ENCODE measurements around the gene FYB1.

Gene FYB1

DNA sequence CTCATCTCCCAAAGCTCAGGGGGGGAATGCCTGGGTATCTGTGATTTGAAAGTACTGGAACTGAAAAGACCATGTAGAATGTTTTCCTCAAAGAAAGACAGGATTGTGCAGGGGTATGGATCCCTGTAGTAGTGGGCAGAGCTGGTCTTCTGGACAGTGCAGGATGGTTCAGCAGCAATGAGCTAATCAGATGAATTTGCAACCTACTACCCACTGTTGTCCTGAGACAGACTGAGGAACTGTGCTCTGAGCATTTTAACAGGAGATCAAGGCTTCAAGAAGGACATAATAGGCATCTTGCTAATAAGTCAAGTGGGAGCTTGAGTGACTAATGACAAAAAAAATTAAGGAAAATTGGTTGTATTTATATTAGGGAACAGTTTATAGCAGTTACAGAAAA, 61.7 kb downstream of the FYB1 start:
- DNase-seq = no peak

DNA sequence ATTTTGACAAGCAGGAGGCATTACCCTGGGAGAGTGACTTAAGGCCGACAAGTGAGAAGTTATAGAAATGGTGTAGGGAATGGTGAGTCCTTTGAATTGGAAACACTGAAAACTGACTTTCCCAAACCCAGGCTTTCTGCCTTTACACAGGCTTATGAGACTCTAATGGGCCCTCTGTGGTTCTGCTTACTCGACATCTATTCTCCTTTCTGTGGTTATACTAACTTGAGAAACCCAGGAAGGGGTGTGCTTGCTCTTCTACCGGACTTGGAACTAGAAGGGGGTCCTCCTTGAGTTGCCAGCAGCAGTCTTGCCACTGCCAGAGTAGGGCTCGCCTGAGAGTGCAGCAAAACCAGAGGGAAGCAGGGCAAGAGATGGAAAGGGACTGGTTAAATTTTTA, 63.3 kb downstream of the FYB1 start:
- no peak for DNase-seq

DNA sequence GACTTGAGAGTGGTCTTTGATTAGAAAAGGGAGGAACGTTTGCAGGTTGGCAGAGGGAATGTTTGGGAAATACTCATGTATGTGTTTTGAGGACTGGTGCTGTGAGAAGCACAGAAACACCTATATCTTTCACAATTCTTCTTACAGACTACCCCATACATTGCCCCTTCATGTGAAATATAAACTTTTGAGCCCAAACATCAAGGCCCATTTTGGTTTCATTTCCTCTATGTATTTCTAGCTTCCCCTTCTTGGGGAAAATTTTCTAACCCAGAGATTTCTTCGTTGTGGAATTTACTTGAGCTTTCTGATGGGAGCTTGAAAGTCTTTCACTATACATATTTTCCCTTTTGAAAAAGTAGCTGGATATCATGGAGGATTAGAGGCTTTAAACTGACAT, 67.6 kb downstream of the FYB1 start:
- DNase-seq = no peak

DNA sequence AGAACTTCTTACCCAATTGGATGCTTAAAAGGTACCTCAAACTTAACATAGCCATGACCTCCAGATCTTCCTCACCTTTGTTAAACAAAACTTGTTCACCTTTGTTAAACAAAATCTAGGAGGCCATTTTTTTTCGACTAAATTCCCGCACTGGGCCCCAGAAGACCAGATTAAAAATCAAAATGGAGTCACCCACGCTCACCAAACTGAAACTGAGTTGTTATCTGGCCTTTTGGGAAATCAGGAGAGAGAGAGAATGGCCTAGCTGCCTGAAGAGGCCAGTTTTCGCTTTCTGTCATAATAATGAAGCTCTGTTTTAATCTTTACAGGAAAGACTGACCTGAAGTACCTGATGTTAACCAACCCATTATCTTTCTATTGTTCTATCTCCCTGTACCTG, 69.4 kb downstream of the FYB1 start:
- DNase-seq = no peak

DNA sequence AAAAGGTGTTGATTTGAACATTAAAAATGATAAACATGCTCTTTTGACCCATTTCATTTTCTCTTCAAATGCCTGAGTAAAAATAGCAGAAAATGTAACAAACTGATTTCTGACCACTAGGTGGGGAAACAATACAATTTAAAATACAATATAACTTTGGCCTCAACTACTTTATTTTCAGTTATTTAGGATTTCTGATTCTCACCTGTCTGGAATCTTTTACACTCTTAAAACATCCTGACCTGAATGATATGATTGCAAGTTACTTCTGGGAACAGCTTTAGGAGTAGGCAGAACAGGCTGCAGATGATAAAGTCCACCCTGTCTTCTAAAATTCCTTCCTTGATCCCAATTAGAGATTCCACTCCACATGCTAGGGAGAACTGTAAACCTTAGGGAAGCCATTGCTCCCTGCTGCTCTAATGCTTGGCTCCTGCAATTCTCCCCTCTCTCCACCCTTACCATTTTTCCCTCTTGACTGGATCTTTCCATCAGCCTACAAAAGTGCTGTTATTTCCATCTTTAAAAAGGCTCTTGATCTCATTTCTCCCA, 70.3 kb downstream of the FYB1 start:
- DNase-seq = peak; percentile 73

DNA sequence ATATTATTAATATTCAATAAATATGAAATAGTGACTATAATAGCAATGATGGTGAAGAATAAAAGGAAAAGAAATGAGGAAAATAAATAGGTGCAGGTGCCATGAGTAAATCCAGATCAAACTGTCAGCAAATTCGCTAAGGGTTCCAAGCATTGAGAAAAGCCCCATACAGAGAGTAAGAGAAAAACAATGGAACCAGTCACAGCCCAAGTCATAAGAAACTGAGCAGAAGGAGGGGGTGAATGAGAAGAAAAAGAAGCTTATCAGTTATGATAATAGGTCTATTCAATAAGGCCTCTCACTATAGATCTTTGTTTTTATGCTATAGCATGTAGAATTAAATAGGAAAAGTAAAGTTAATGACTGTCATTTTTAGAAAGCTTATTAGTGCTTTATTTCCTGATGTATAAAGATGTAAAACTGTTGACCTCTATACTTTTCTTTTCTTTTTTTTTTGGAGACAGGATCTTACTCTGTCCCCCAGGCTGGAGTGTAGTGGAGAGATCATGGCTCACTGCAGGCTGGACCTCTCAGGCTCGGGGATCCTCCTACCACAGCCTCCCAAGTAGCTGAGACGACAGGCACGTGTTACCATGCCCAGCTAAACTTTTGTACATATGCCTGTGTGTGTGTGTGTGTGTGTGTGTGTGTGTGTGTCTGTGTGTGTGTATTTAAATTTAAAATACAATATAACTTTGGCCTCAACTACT, 72.4 kb downstream of the FYB1 start:
- DNase-seq = no peak

DNA sequence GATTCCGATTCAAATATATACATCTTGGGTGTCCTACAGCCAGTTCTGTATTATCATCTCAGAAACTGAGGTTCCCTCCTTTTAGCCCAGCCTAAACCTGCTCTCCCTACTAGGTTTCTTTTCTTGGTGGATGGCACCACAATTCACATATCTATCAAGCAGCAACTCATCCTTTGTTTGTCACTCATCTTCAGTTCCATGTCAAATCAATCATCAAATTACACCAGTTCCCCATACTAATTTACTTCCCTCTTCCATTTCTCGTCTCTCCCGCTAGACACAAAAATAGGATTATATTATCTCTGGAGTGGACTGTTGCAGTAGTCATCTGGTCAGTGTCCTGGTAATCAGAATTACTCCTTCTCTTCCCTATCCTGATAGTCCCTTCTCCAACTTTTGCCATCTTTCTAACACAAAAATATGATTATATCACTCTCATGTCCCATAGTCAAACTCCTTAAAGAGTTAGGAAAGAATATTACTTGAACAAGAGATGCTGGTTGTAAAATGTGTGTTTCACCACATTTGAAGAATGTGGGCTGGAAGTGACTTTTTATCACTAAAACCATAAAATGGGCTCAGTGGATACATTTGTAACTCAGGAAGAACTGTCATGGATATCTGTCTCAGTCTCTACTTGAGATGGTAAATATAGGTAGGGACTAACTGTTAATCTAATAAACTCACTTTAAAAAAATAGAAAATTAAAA, 76.1 kb downstream of the FYB1 start:
- no peak for DNase-seq

DNA sequence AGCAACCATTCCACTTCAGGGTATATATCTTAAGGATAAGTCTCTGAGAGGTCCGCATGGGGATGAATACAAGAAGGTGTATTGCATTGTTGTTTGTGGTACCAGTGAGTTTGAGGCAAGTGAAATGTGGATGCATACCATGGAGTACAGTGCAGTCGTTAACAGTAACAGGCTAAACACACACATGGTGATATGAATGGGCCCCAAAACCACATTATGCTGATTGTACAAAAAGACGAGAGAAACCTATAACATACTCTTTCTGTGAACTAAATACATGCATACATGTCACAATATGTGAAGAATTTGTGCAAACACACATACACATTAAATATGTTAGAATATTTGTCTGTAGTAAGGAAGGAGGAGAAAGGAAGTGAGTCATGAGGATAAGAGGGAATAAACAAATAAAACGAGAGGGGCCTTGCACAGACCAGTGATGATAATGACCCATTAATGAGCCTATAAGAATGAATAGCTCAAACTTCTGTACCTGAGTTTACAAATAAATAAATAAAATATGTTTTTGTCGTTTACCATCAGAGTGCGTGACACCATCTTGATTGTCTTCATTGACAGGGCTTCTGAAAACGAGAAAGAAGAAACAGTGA, 78.7 kb downstream of the FYB1 start:
- DNase-seq = no peak

DNA sequence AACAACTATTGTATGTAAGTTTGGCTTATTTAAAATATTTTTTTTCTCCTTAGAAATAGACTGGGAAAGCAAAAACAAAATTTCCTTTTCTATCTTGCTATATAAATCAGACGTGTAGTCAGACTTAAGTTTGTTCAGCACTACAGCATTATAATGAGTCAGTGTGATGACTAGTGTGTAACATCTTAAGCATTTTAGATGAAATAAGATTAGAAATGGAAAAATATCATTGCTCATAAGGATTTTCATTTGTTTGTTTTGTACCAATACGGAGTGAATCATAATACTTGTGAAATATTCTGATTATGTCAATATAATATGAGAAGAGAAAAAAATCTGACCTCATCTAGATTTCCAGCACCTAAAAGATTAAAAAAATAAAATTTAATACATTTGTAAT, 80.5 kb downstream of the FYB1 start:
- DNase-seq = no peak

DNA sequence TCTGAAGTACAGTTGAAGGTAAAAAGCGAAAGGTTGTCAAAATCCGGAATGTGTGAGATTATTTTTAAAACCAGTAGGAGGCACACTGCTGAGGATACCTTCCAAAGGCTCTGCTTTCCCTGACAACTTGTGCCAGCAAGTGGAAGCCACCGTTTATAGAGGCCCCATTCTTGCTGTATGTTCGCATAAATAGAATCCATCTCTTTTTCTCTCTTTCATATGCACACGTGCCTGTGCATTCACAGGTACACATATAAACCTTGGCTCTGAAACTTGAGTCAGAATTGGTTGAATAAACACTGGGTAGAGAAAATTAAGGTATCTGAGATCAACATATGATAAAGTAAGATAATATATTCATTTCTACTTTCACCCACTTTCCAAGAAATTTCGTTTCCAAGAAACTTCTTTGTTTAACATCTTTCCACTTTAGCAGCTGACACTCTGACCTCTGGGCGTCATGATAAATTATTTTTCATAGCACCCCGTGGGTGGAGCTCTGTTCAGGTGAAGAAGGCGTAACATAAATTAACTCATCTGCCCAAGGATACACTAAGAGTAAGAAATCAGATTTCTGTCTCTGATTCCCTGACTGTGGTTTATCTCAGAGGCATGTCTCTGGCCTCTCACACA, 81.4 kb downstream of the FYB1 start:
- no peak for DNase-seq

DNA sequence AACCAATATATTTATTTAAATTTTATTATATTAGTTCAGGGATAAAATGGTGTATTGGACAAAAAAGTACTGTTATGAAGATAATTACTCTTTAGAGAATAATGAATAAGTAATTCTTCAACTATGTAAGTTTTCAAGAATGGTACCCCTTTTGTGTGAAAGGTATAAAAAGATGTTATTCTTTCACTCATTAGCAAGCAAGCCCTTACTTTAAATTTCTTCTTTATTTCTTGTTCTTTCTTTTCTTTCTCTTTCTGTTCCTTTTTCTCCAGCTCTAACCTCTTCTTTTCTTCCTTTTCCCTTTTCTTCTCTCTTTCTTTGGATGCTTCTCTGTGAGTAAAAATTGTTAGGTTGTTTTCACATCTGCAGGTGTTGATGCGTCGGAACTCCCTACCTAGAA, 82.0 kb downstream of the FYB1 start:
- no peak for DNase-seq

DNA sequence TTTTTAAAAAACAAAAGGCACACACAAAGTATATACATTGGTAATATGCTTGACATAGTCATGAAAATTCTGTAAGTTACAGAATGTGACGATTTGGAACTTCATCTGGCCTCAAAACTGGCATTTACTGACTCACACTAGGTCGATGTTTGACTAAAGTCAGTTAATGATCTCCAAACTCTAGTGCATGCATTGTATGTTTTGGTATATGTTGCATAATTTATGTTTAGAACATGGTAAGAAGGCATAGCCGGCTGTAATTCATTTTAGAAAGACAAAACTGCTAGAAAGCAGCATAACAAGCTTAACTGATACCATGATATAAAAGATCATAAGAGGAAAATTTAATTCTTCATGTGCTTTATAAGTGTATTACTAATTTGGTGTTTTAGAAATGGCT, 86.6 kb downstream of the FYB1 start:
- DNase-seq = no peak

DNA sequence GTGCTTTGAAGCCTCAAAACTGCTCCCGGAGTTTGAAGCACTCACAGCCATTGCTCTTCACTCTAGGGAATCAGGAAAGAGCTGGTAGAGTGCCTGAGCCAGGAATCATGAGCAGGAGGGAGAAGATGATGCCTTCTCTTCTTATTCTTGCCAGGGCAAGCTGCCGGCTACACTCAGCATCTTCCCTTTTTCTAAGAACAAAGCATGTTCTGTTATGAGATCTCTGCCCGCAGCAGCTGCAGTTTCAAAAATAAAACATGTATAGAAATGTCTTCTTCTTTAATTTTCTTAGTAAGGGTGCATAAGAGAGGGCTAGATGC, 87.3 kb downstream of the FYB1 start:
- DNase-seq = no peak

DNA sequence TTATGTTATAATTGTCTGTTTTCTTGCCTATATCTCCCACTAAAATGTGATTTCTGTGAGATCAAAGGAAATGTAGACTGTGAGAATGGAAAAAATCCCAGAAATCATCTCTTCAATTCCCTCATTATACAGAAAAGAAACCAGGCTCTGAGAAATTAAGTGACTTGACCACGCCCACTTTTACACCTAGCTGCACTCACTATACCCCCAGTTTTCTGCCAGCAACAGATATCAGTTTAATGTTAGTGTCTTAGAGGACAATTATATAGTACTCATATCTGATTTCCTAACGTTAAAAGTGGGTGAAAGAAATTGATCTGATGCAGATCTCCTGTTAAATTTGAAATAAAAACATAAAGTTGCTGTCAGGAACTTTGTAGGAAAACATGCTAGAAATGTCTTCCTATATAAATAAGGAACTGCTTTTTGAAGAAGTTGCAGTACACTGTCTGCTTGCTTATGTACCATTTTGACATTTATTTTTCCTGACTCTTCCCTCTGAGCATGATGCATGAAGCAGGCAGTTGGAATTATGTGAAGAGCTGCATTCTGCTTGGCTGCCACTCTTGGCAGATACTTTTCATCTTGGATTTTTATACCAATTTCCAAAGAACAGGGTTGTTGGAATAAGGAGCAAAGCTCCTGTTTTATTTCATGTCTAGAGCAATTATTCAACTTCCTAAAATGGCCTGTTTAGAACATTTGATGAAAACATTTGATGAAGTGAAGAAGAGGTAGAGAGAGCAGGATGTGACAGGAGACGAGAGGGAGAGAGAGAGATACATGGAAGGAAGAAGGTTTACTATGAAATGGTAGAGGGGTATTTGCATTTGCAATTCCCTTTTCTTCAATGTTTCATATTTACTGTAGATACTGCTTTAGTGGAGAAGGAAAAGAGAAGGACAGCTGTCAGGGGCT, 87.9 kb downstream of the FYB1 start:
- peak; percentile 26 for DNase-seq

DNA sequence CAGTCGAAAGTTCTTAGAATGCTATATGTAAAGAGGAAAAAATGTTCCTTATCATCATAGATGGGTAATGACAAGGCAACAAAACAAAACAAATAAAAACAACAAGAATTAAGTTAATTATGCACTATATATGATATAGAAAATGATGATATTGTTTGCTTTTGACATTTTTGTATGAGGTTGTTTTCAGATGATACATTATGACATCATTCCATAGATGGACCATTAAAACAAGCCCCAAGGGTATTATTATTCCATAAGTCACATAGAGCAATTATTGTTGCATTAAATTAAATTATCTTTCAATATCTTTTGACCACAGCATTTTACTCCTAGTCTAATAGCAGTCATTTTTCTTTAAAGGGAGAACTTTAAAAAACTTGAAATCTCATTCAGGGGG, 88.6 kb downstream of the FYB1 start:
- DNase-seq = no peak

DNA sequence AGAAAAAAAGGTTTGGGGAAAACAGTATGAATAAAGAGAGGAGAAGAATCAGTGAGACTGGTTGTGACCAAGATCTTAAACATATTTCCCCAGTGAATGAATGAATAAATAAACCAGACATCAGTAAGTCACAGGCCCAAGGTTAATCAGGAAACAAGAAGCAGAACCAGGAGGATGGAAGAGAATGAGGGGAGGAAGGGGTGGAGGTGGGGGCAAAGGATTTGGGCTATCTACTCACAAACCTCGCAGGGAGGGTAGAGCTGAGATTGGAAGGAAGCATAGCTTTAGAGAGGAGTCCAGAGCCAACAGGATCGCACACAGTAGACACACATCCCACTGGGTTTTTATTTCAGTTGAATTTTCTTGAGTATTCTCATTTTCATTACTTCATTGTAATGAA, 97.4 kb downstream of the FYB1 start:
- no peak for DNase-seq

DNA sequence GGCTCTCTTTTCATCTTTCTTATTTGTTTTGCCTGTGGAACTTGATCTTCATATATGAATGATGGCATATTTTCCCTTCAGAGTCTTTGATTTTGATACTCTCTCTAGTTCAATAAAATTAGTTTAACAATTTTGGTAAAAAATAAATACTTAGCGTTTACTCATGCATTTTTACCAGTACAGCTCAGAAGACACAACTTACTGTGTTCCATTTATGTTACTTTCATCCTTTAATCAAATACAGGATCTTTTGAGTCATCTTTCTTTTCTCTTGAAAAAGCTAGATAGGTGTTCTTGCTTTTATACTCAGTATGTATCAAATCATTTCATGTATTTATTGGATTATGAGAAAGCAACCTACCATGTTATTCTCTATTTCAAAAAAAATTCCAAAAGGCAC, 98.0 kb downstream of the FYB1 start:
- DNase-seq = no peak

DNA sequence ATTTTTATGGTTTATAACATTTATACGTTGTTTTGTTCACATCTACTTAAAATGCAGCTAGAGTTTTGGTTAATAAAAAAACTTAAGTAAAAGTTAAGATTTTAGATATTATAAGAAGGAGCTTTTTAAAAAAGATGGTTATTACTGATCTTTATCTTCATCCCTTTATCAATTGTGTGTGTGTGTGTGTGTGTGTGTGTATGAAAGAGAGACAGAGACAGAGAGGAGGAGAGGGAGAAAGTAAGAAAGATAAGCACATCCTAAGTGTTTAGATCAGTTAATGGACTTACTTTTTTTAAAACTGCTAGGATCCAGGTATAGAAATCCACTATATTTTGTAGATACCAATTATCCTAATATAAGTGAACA, 99.3 kb downstream of the FYB1 start:
- no peak for DNase-seq

DNA sequence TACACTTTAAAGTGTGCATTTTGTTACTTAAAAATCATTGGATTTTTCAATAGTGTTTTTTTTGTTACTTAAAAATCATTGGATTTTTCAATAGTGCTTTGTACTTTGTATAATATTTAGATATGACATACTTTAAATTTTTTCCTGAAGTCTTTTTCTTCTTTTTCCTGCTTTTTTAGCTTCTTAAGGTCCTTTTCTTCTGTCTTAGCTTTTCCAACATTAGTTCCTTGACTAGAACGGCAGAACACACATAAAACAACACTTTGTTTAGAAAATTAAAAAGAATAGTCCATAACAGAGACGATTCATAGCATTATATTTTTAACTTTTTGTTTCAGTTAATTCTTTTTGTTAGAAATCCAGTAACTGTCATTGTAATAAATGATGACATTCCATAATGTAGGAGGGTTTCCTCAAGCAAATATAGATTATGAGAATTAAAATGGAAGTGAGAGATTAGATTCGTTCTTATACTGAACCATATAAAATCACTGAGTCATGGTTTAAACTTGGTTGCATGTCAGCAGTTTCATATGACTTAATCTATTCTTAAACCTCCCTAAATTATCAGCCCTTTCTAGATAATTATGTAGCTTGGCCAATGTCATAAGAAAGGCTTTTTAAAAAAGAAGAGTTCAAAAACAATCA, 99.8 kb downstream of the FYB1 start:
- DNase-seq = peak; percentile 67

DNA sequence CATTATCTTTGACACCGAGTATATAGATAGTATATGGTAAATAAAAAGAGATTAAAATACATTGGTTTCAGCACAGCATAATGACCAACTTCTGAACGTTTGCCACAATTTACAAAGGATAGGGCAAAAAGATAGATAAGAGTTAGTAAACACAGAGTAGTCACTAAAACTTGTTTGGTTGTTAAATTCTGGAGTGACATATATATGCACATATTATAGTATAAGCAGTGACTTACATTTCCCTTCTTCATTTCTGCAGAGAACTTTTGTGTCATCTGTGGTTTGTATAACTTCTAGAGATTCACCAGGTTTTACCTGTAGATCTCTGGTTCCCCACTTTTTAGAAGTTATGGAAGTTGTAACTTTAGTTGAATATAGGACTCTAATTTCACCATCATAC, 100.7 kb downstream of the FYB1 start:
- DNase-seq = no peak

DNA sequence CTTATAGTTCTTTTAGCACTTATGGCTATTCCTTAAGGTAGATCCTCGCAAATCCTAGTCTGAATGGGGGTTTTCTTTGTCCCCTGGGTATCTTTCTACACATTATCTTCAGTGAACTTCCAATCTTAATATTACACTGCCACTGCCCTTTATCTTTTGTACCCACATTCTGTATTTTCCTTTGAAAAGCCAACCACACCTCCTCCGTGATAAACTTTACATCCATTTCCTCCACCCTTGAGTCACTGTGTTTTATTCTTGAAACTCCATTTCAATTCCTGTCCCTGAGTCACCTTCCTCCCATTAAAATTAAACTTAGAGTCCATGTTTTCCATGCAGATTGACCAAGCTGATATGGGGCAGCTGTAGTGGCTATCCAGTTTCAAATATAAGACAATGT, 102.0 kb downstream of the FYB1 start:
- peak; percentile 91 for DNase-seq
